Activated CD8-positive, alpha-beta memory T cell treated with anti-CD3 and anti-CD28 coated beads for 24 hours (primary cell): ENCODE measurements around the gene CRYL1.

ENCODE experiments used
- DNase-seq: peaks from one replicate; pipeline ENCODE4 v3.0.0-alpha.2; 2020

CRYL1 gene

DNA sequence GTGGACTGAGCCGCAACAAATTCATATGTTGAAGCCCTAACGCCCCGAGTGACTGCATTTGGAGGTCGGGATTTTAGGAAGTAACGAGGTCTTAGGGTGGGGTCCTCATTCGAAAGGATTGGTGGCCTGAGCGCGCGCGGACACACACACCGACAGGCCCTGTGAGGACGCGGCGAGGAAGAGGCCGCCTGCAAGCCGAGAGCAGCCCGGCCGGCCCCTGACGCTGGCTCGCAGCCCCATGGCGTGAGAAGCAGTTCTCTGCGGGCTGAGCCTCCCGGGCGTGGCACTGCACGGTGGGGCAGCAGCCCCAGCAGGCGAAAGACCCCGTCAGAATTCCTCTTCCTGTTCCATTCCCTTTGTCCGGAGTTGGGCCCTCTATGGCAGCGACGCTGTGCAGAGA, 131.2 kb downstream of the CRYL1 start:
- DNase-seq, result peak; percentile 51

DNA sequence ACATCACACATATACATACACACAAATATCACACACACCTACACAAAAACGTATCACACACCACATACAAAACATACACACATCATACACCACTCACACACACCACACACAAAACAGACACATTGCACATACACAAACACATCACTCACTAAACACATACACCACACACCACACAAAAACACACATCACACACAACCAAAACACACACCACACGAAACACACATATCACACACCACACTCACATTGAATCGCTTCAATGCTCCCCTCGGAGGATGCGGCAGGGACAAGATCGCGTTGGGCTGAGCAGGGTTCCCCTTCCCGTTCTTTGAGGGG, 131.5 kb downstream of the CRYL1 start:
- no peak for DNase-seq

DNA sequence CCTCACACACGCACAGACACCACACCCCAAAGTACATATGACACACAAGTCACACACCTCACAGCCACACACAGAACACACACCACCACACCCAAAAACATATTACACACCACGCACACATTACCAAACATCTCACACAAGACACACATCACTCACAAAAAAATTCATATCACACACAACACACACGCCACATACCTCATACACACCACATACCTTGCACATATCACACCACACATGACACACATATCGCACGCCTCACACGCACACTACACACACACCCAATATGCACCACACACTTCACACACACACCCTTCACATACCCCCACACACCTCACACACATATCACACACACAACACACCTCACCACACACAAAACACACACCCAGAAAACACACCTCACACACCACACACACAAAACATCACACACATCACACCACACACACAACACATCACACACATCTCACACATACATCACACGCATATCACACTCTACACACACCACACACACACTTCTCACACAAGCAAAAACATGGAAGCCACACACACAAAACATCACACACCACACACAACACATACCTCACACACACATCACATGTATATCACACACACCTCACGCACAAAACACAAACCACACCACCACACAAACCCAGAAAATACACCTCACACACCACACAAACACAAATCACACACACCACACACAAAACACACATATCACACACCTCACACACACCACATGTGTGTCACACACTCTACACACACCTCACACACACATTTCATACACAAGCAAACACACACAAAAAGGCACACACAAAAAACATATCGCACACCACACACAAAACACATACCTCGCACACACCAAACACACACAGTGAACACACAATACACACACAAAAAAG, 132.1 kb downstream of the CRYL1 start:
- DNase-seq, result peak; percentile 33

DNA sequence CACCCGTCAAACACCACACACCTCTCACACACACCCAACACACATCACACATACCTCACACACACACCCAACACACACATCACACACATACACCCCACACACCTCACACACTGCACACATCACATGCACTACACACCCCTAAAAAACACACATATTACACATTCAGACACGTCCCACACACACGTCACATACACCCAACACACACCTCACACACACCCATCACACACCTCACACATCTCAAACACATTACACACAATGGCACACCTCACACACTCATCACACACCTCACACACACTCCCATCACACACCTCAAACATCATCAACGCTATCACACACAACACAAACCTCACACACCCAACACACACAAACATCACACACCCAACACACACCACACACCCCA, 133.1 kb downstream of the CRYL1 start:
- peak; percentile 45 for DNase-seq

DNA sequence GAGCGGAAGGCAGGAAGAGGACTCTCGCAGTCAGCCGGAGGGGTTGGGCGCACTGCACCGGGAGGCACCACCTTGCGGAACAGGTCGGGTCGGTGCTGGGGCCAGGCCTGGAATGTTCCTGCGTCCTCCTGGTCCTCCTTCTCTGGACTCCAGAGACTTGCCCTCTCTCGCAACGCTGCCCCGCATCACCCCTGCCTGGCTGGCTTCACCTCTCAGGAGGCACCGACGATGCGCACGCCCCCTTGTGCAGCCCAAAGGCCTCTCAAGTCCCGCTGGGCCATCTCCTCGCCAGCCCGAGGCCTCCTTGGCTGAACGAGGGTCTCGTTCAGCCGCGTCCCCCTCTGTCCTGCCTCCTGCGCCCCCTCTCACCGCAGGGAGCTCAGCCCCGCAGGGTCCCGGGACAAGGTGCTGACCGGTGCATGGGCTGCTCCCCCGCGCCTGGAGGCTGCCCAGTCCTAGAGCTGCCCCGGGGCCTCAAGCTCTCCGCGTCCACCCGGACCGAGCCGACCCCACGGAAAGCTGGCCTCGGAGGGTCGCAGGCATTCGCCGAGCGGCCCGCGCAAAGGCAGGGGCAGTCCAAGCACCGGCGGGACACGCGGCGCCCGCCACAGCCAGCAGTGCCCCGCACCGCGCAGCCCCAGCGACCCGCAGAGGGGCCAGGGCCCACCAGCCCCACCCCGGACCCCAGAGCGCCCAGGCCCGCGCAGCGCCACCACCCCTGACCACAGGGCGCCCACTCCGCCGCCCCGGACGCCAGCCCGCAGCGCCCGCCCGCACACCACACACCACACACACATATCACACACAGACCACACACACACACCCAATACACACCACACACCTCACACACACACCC, 133.8 kb downstream of the CRYL1 start:
- peak; percentile 56 for DNase-seq

DNA sequence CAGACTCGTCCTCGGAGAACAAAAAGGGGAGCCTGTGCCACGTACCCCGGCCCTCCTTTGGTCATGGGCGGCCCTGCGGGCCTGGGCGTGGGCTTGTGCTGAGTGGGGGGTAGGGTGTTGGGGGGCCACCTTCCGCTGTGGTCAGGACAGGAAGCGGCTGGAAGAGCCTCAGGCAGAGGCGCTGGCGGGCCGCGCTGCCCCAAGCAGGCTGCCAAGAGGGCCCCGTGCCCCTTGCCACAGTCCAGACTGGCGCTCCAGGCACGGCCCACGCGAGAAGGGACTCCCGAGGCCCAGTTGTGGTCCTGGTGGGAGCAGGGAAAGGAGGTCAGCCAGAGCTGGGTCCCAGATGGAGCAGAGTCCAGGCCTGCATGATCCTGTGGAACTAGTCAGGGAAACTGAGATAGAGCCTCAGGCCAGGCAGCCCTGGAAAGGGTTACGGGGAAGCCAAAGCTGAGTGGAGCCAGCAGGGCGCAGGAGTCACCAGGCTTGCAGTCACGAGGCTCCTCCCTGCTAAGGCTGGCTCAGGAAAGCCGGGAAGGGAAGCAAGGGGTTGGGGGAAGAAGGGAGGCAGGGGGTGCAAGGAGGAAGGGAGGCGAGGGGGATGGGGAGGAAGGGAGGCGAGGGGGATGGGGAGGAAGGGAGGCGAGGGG, 135.0 kb downstream of the CRYL1 start:
- DNase-seq, result peak; percentile 47

DNA sequence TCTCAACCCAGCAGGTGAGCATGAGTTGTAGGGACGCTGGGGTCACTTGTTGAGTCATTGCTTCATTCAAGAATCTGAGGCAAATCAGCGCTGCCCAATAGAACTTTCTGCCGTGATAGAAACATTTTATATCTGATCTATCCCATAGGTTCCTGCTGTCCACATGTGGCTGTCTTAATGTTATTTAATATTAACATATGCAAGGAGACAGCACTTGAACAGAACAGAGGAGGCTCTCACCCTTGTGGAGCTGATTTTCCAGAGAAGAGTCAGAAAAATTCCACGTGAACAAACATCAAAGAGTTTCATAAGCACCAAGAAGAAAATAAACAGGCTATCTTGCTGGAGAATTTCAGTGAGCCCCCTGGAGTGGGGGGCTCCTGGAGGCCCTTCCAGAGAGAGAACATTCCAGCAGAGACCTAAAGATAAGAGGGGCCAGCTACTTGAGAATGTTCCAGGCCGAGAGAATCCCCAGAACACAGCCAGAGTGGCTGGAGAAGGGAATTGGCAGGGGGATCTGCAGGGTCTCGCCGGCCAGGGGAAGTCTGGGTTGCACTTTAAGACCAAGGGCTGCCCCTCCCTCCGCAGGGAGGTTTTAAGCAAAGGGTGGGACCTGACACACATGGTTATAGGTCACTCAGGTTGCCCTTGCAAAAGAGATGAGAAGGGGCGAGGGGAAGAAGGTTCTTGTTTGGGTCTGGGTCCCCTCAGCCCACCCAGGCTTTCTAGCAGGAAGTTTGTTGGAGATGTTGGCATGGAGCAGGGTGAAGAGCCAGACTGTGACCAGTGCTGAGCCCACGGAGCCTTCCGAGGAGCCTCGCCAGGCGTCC, 135.7 kb downstream of the CRYL1 start:
- peak; percentile 44 for DNase-seq

DNA sequence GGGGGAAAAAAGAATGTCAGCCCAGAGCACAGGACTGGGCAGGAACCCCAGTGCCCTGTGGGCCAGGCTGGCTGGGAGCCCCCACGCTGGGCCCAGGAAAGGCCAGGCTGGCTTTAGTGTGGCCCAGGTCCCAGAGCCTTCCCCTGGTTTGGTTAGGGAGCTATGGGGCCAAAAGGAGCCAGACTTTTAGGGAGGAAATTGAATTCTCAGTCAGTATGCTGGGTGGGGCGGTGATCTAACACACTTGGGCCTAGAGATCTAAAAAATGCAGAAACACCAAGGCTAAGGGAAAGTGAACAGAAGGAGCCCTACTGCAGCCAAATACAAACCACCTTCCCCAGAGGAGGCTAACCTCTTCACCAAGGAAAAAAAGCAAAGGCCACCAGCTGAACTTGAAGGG, 137.5 kb downstream of the CRYL1 start:
- DNase-seq, result peak; percentile 43

DNA sequence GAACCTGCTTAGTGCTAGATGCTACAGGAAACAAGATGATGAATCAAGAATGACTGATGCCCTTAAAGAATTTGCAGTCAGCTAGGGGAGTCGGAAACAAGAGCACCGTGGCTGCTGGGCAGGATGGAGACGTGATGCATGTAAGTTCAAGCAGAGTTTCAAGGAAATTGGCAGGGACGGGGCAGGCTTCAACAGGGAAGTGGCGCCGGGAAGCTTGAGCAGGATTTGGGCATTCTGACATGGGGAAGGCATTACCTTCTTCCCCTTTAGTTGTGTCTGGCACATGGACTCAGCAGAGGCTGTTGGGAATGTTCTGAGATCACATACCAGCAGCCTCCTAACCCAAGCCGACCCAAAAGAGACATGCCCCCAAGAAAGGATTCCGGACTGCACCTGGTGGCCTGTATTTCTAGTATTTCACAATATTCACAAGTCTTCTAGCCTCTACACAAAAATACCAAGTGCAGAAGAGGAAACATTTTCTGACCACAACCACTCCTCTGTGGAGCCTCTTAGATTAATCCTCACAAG, 138.2 kb downstream of the CRYL1 start:
- DNase-seq, result peak; percentile 52

DNA sequence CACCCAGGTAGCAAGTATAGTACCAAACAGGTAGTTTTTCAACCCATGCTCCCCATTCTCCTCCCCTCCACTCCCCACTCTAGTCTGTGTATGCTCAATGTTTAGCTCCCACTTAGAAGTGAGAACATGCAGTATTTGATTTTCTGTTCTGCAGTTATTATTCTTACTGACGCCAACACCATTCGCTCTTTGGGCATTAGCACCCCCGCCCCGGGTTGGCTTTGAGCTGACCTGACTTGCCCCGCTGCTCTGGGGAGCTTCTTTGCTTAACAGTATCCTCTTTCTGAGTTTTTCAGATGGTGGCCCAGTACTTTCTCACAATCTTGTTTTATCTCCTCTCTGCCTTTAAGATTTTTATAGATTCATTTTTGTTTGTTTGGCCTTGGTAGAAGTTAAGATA, 138.7 kb downstream of the CRYL1 start:
- DNase-seq, result no peak

DNA sequence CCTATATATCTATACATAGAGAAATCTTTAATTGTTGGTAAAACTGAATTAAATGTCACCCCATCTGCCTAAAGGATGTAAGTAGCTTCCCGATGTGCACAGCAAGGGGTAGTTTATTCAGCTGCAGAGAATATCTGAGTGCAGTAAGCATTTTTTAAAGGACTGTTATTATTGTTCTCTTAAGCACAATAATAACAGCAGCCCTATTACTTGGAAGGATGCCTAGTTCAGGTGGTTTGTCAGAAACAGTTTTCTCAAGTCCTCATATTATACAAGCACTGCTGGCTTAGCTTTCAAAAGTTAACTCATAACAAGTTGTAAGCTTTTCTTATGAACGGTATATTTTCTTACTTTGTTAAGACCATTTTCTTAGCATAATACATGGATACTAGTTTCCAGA, 142.6 kb downstream of the CRYL1 start:
- DNase-seq, result no peak

DNA sequence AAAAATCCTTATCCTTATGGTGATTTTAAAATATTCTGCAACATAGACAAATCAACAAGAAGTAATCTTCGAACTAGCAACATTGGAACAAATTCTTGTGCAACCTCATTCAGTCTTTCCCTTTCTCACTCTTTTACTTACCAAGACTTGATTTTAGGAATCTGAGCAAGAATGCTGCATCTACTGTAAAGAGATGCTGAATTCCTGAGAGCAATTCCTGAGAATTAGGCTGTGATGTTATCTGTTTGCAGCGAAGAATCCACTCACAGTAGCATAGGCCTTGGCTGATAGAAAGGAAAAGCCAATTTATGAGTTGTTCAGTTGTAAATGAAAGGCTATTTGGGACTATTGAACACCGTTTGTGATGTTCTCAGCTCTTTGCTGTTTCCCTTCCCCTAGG, 144.3 kb downstream of the CRYL1 start:
- no peak for DNase-seq

DNA sequence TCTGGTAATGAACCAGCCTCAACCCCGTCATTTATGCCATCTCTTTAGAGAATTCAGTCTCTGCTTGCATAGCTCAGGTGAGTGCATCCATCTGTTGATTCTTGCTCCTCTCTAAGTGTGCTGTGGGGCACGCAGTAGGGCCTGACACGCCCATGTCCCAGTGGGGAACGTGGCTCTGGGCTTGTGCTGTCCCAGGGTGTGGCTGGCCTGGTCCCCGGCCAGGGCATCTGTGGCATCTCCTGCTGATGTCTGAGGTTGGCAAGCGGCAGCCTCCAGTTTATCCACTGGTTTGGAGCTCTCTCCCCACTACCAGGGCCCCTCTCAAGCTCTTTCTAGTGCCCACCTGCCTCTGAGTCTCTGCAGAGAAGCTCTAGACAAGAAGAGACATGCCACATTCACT, 146.9 kb downstream of the CRYL1 start:
- peak; percentile 50 for DNase-seq

DNA sequence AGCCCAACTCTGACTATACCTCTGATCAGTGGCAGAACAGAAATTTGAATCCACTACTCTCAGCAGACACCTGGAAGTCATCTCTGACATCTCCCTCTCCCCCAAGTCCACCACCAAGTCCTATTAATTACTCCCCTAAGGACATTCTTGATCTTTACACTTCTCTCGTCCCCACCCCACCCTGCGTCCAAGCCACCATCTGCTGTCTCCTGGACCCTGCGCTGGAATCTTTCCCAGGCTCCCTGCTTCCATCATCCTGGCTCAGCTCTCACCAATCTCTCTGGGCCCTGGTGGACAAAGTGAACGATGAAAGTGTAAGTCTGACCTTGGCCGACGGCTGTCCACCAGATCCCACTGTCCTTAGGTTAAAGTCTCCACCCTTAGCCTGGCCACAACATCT, 147.9 kb downstream of the CRYL1 start:
- DNase-seq, result peak; percentile 28

DNA sequence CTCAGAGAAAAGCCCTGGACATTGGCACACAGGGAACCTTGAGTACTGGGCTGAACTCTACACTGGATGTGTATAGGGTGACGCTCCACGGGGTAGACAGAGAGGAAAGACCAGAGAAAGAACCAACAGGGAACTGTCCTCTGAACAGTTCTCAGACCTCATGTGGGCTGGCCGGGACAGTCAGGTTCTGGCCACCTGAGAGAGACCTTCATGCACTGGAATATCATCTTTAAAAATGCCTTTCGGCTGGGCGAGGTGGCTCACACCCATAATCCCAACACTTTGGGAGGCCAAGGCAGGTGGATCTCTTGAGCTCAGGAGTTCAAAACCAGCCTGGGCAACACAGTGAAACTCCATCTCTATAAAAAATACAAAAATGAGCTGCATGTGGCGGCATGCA, 149.8 kb downstream of the CRYL1 start:
- DNase-seq, result peak; percentile 33

DNA sequence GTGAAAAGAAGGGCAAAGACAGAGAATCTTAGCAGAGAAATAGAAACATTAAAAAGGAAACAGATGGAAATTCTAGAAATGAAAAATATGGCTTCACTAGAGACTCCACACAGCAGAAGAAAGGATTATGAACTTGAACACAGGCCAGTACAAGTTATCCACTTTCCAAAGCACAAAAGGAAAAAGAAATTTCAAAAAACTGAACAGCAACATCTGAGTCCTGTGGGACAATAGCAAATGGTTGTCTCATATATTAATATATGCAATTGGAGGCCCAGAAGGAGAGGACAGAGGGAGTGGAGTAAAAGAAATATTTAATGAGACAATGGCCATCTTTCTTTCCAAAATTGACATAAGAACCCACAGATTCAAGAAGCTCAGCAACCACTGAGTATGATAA, 151.8 kb downstream of the CRYL1 start:
- DNase-seq, result no peak

DNA sequence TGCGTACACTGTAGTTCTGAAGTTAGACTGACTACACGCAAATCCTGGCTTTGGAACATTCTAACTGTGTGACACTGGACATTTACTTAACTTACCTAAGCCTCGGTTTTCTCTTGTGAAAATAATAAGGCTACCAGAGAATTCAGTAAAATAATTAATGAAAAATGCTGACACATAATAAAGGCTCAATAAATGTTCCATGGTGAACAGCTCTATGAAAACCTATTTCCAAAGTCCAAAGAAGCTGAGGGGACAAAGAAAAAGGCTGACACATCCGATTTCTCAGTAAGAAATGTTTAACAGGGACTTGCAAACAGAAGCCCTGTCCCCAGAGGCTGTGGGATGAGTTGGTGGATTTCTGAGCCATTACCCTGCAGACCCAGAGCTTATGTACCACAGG, 153.8 kb downstream of the CRYL1 start:
- peak; percentile 15 for DNase-seq

DNA sequence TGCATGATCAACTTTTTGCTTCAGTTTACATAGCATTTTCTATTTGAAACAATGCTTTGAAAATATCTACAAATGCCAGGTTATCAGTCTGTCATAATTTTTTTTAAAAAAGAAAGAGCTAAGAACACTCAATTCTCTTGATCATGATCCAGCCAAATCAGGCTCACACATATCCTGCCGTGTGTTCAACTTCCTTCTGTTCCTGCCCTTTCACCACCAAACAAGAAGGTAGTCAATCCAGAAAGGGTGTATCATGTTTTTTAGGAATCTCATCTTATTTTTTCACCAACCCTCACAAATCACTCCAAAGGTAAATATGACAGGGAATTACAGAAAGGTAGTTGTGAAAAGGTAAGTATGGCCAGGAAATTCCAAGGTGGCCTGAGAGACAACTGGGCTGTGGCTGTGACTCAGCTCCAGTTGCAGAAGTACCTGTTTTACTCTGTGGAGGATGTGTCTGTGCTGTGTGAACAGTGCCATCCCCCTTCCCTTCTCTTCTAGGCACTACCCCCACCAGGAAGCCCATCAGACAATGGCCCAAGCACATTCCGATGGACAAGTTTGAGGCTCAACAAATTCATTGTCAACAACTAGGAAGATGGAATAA, 154.7 kb downstream of the CRYL1 start:
- DNase-seq, result no peak

DNA sequence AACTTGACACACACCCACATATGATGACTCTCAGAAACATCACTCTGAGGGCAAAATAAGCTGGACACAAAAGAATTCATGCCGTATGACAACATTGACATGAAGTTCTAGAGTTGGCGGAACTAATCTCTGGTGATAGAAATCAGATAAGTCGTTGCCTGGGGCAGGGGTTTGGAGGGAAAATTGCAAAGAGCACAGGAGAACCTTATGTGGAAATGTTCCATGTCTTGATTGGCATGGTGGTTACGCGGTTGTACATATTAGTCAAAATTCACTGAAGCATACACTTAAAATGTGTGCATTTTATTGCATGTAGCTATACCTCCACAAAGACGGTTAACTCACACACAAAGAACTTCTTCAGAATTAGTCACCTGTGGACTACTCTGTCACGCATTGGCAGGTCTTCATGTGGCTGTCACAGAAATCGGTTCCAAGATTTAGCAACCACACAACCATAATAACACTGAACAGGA, 155.7 kb downstream of the CRYL1 start:
- peak; percentile 28 for DNase-seq

DNA sequence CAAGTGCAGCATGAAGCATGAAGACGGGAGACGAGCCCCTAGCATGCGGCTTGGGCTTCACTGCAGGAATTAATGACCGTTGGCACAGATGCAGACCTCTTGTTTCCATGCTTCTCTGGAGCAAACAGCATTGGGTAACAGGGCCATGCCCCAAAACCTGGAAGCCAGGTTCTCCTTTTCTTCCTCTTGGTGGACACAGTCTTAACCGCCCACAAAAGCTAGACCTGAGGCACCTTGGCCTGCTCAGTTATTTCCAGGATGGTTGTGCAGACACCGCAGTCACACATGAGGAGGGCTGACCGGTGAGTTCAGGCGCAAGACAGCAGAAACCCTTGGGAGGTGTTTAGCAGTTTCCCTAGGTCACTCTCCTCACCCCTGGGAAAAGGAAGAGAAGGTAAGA, 159.6 kb downstream of the CRYL1 start:
- DNase-seq, result no peak

DNA sequence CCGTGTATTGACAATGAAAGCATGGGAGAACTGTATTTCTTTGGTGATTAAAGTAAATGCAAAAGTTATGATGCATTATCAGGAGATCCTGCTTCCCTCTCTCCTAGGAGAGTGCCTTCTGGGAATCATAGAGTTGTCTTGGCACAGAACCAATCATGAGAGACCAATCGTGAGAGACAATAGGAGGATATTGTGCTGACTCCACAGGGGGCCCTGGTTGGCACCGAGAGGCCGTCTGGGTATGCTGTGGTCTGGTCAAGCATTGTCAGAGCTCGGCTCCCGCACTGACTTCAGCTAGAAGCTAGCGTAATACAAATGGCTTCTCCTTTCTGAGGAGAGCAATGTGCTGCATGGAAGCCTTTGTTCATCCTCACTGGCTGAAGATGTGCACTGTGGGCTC, 162.1 kb downstream of the CRYL1 start:
- peak; percentile 44 for DNase-seq

DNA sequence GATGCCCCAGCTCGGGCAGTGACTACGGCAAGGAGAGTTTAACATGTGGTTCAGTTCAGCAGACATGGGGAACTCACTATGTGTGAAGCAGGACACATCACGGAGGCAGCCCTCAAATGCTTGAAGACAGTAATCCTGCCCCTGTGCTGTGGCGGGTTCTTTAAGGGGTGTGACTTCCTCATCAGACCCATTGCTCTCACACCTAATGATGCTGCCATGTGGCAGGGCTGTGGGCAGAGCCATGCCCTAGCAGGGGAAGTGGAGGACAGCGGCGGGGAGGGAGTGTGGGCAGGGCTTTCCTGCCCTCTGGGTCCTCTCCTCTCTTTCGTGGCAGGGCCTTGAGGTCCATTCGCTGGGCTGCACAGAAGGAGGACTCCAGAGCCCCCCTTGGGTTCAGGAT, 162.5 kb downstream of the CRYL1 start:
- DNase-seq, result peak; percentile 42
